Left lung (tissue), 10 donors: ENCODE data around the gene STARD4. TPM values are rescaled to one million over a fixed set of nuclear protein-coding genes. Genes with fewer than 3 reads are reported as not detected.

ENCODE experiments used
- ATAC-seq: fragments of 200-7000 bp; cut with Tn5 transposase; one replicate; pipeline ENCODE4 v1.9.1; 2020; ENCODE audit warnings: moderate library complexity
- DNase-seq, 4 donors: peaks; one replicate each; pipeline ENCODE4 v3.0.0-alpha.2; 2013 to 2020
- H3K27ac ChIP-seq, 2 donors: fragments of 200-600 bp; sonication (generic) in 1 of 2; one replicate each; pipeline versions ENCODE4 v1.5.0 to v1.8.0; 2020 to 2021
- H3K27me3 ChIP-seq, 2 donors: fragments of 200-600 bp; sonication (generic) in 1 of 2; one replicate each; pipeline versions ENCODE4 v1.5.0 to v1.8.0; 2020 to 2021
- H3K36me3 ChIP-seq, 2 donors: fragments of 200-600 bp; sonication (generic) in 1 of 2; one replicate each; pipeline versions ENCODE4 v1.5.0 to v1.8.0; 2020 to 2021
- H3K4me1 ChIP-seq, 2 donors: fragments of 200-600 bp; one replicate each; pipeline ENCODE4 v1.8.0; 2021
- H3K4me3 ChIP-seq, 2 donors: fragments of 200-600 bp; sonication (generic) in 1 of 2; one replicate each; pipeline versions ENCODE4 v1.5.0 to v1.8.0; 2020 to 2021; ENCODE audit warnings: mild to moderate bottlenecking in 1 of 2
- H3K9me3 ChIP-seq, 2 donors: fragments of 200-600 bp; sonication (generic) in 1 of 2; one replicate each; pipeline versions ENCODE4 v1.5.0 to v1.8.0; 2020 to 2021
- CTCF ChIP-seq, 2 donors: fragments of 200-600 bp; sonication (generic) in 1 of 2; IDR thresholded peaks; one replicate each; pipeline versions ENCODE4 v1.5.0 to v1.8.0; 2021; ENCODE audit warnings: antibody characterized with exemption in 2 of 2
- intact Hi-C, 2 donors: fragments of 100-400 bp; cut with DNase I; formaldehyde crosslinking; loops; one replicate each; pipeline versions ENCODE4 v1.11.2 to v1.14.2; 2022
- polyA plus RNA-seq, 6 donors: library from polyadenylated mRNA; unstranded; fragments of 120-200 nt; gene quantifications; one replicate each; pipeline ENCODE4 v1.2.1, GENCODE V29; 2013; ENCODE audit not compliant: insufficient read length in 6 of 6
- total RNA-seq, 2 donors: library from RNA; stranded (reverse); fragmentation: NEBNext Ultra II Directional; extraction: Animal tissue kit (Norgen Biotek cat#: 25700); gene quantifications; one replicate each; pipeline ENCODE4 v1.2.1, GENCODE V29; 2021
- donor health status: DM: no; HTN: yes; CAD: no.
- donor health status: DM: no; HTN: no; CAD: no.

The STARD4 gene
- total and polyA plus RNA-seq, 8 donors = 32.4 to 68.2 (median 38.2) TPM

- Histone ChIP-seq H3K4me3 (no peak overlapping the region), H3K9me3 (no peaks in the 10 kb centered on the region), H3K27ac (no peak overlapping the region), H3K36me3 (no peaks in the 10 kb centered on the region), H3K4me1 (no peaks in the 10 kb centered on the region), H3K27me3 (no peaks in the 10 kb centered on the region)
- intact Hi-C loops = no loop called here
- DNase-seq (no peak), ATAC-seq (no peak)
- TF ChIP-seq CTCF (IDR thresholded peaks at IDR 0.05) = no peak
These were observed 50.4 kb downstream of the STARD4 start for GRCh38 chr5:111461934-111462333.

- Histone ChIP-seq H3K4me1 (no peaks in the 10 kb centered on the region), H3K9me3 (no peaks in the 10 kb centered on the region), H3K27ac (no peak overlapping the region), H3K4me3 (no peak overlapping the region), H3K36me3 (no peaks in the 10 kb centered on the region), H3K27me3 (no peaks in the 10 kb centered on the region)
- intact Hi-C loops = no loop called here
- peak; percentile 81 for ATAC-seq
- TF ChIP-seq CTCF (IDR thresholded peaks at IDR 0.05) = peak in 1 of 2 donors; percentile 23
- peak in 1 of 4 donors; percentile 53 for DNase-seq
These were observed 51.1 kb downstream of the STARD4 start for GRCh38 chr5:111461255-111461671.

GRCh38 chr5:111454776-111455175 is 57.6 kb downstream of the STARD4 start:
- no peaks in the 10 kb centered on the region for H3K27me3 ChIP-seq
- H3K27ac ChIP-seq = no peak overlapping the region
- intact Hi-C loops = no loop called here
- no peak for TF ChIP-seq CTCF (IDR thresholded peaks at IDR 0.05)
- no peaks in the 10 kb centered on the region for H3K9me3 ChIP-seq
- DNase-seq (peak in 2 of 4 donors; percentile 41 to 42), ATAC-seq (no peak)
- no peaks in the 10 kb centered on the region for H3K36me3 ChIP-seq
- no peaks in the 10 kb centered on the region for H3K4me1 ChIP-seq
- no peak overlapping the region for H3K4me3 ChIP-seq

GRCh38 chr5:111454198-111454622 is 58.1 kb downstream of the STARD4 start:
- intact Hi-C loops = no loop called here
- no peak for TF ChIP-seq CTCF (IDR thresholded peaks at IDR 0.05)
- Histone ChIP-seq H3K4me1 (no peaks in the 10 kb centered on the region), H3K27ac (no peak overlapping the region), H3K36me3 (no peaks in the 10 kb centered on the region), H3K9me3 (no peaks in the 10 kb centered on the region), H3K27me3 (no peaks in the 10 kb centered on the region), H3K4me3 (no peak overlapping the region)
- ATAC-seq (no peak), DNase-seq (peak in 2 of 4 donors; percentile 78 to 79)

- ATAC-seq (no peak), DNase-seq (peak in 2 of 4 donors; percentile 14 to 37)
- H3K9me3 ChIP-seq = no peaks in the 10 kb centered on the region
- H3K27ac ChIP-seq = no peak overlapping the region
- no peaks in the 10 kb centered on the region for H3K27me3 ChIP-seq
- no peaks in the 10 kb centered on the region for H3K4me1 ChIP-seq
- H3K4me3 ChIP-seq = no peak overlapping the region
- no peak for TF ChIP-seq CTCF (IDR thresholded peaks at IDR 0.05)
- H3K36me3 ChIP-seq = no peaks in the 10 kb centered on the region
- intact Hi-C loops = no loop called here
These were observed 58.6 kb downstream of the STARD4 start for GRCh38 chr5:111453747-111454146.
